ENCODE data around the gene EFNA4. TPM values are rescaled to one million over a fixed set of nuclear protein-coding genes. Genes with fewer than 3 reads are reported as not detected.
A peak's percentile ranks its signal among the peaks of the same experiment; 100 is the strongest.

The EFNA4 gene
- total and polyA plus RNA-seq, 3 experiments from 2014 or later = 3.0 to 3.7 (median 3.4) TPM

GRCh38 chr1:155083052-155083541 is 19.6 kb downstream of the EFNA4 start:
- H3K27me3 ChIP-seq (ENCODE audit: insufficient read depth, low read length, poor library complexity, severe bottlenecking) = peaks cover 43% of the 10 kb centered on the region
- DNase-seq = no peak
- no peaks in the 10 kb centered on the region for H3K9me3 ChIP-seq (ENCODE audit: low read length)
- CTCF ChIA-PET = interaction anchor here (2.5 to 4.8 kb wide), 4 partner anchors 8 to 38 kb away, joined by 14 to 107 read pairs (median 43); partner anchors contain the start of gene EFNA4
- peaks cover 0 to 5% (median 2%) of the 10 kb centered on the region in 3 donors for H3K36me3 Mint-ChIP-seq
- peak overlapping the region in 2 of 7 donors; percentile 50 to 65 for H3K4me3 Mint-ChIP-seq
- peaks cover 41 to 65% (median 45%) of the 10 kb centered on the region in 3 donors for H3K4me1 Mint-ChIP-seq
- H3K36me3 ChIP-seq (ENCODE audit: insufficient read depth, low read length) = no peaks in the 10 kb centered on the region
- peaks cover 39 to 44% of the 10 kb centered on the region in 2 donors for H3K27me3 Mint-ChIP-seq
- POLR2A ChIA-PET = interaction anchor here (0.7 kb wide), 1 partner anchor 21 kb away, joined by 3 read pairs; no protein-coding TSS in a partner anchor
- H3K27ac ChIP-seq (ENCODE audit: low read depth, low read length) = no peak overlapping the region
- peaks cover 0 to 2% (median 0%) of the 10 kb centered on the region in 5 donors for H3K9me3 Mint-ChIP-seq
- peaks cover 72% of the 10 kb centered on the region for H3K4me1 ChIP-seq (ENCODE audit: insufficient read depth, low read length)
- H3K27ac Mint-ChIP-seq = no peak overlapping the region
- no peak overlapping the region for H3K4me3 ChIP-seq (ENCODE audit: low read length)

DNA sequence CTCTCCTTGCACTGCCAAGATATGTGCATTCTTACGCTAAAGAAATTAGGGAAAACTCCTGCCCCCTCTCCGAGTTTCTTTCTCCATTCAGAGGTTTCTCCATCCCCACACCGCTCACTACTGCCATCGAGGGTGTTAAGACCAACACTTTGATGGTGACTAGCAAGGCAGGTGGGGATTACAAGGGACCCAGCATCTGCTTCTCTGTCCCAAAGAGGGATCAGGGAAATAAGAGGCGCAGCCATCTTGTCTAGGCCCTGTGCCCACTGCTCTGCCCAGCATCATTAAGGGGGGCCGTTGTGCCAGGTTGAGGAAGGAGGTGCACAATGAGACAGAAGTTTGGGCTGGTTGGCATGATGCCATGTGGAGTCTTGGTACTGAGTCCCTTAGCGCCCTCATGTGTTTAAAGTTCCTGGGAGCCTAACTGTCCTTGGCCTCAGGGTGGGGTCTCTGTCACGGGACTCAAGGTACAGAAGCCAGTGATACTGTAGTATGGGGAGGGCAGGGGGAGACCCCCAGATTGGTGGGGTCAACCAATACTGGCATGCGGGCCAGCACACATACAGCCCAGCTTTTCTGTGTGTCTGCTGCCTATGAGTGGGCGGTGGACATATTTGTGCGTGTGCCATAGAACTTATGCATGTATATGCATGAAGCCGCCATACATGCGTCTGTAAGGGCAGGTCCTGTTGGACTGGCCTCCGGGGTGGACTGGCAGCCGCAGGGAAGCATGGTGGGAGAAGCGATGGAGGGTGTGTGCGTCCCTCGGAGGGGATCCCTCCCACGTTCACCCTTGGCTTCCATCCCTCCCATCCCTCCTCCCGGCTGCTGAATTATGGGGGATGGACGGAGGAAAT is 20.6 kb downstream of the EFNA4 start:
- Histone ChIP-seq H3K36me3 (ENCODE audit: insufficient read depth, low read length) (no peaks in the 10 kb centered on the region), H3K27ac (ENCODE audit: low read depth, low read length) (no peak overlapping the region), H3K27me3 (ENCODE audit: insufficient read depth, low read length, poor library complexity, severe bottlenecking) (peaks cover 43% of the 10 kb centered on the region), H3K4me3 (ENCODE audit: low read length) (peak overlapping the region; percentile 99), H3K4me1 (ENCODE audit: insufficient read depth, low read length) (peaks cover 65% of the 10 kb centered on the region), H3K9me3 (ENCODE audit: low read length) (no peaks in the 10 kb centered on the region)
- DNase-seq = peak in 1 of 5 donors; percentile 58
- Mint-ChIP-seq H3K36me3 (peaks cover 0 to 5% (median 2%) of the 10 kb centered on the region in 3 donors), H3K27ac (peak overlapping the region in 6 of 8 donors; percentile 17 to 97 (median 82)), H3K4me3 (peak overlapping the region; percentile 86 to 98 (median 92)), H3K9me3 (peaks cover 0 to 2% (median 0%) of the 10 kb centered on the region in 5 donors), H3K4me1 (peaks cover 41 to 59% (median 44%) of the 10 kb centered on the region in 3 donors), H3K27me3 (peaks cover 39 to 44% of the 10 kb centered on the region in 2 donors)
- POLR2A ChIA-PET = interaction anchor here (1.0 to 2.2 kb wide), 6 partner anchors 13 to 110 kb away, joined by 3 to 15 read pairs (median 4); partner anchors contain the start of gene EFNA4
- CTCF ChIA-PET = interaction anchor here (0.8 to 4.8 kb wide), 25 partner anchors 8 to 525 kb away, joined by 3 to 107 read pairs (median 5); partner anchors contain the start of genes ADAM15, DPM3, EFNA4 and FLAD1

GRCh38 chr1:155084722-155085503 is 21.4 kb downstream of the EFNA4 start:
- Mint-ChIP-seq H3K36me3 (peaks cover 0 to 5% (median 2%) of the 10 kb centered on the region in 3 donors), H3K9me3 (peaks cover 0 to 2% (median 0%) of the 10 kb centered on the region in 5 donors), H3K27ac (peak overlapping the region; percentile 80 to 97 (median 94)), H3K27me3 (peaks cover 34 to 36% of the 10 kb centered on the region in 2 donors), H3K4me3 (peak overlapping the region; percentile 86 to 98 (median 92)), H3K4me1 (peaks cover 33 to 51% (median 36%) of the 10 kb centered on the region in 3 donors)
- POLR2A ChIA-PET = interaction anchor here (0.6 to 2.2 kb wide), 11 partner anchors 14 to 1274 kb away, joined by 3 to 15 read pairs (median 4); partner anchors contain the start of genes EFNA4 and KRTCAP2
- no peaks in the 10 kb centered on the region for H3K36me3 ChIP-seq (ENCODE audit: insufficient read depth, low read length)
- peak overlapping the region; percentile 71 for H3K27ac ChIP-seq (ENCODE audit: low read depth, low read length)
- peak overlapping the region; percentile 99 for H3K4me3 ChIP-seq (ENCODE audit: low read length)
- DNase-seq = peak; percentile 86 to 95 (median 90)
- H3K9me3 ChIP-seq (ENCODE audit: low read length) = no peaks in the 10 kb centered on the region
- peaks cover 57% of the 10 kb centered on the region for H3K4me1 ChIP-seq (ENCODE audit: insufficient read depth, low read length)
- H3K27me3 ChIP-seq (ENCODE audit: insufficient read depth, low read length, poor library complexity, severe bottlenecking) = peaks cover 40% of the 10 kb centered on the region
- CTCF ChIA-PET = interaction anchor here (0.6 to 4.8 kb wide), 44 partner anchors 8 to 525 kb away, joined by 3 to 107 read pairs (median 4); partner anchors contain the start of genes ADAM15, DPM3, EFNA4 and FLAD1

GRCh38 chr1:155085504-155086127 is 22.1 kb downstream of the EFNA4 start:
- DNase-seq = peak; percentile 59 to 86 (median 73)
- ChIA-PET CTCF (interaction anchor here (0.6 to 4.8 kb wide), 37 partner anchors 9 to 526 kb away, joined by 3 to 107 read pairs (median 4); partner anchors contain the start of genes ADAM15, DPM3, EFNA4 and FLAD1), POLR2A (interaction anchor here (0.6 to 2.2 kb wide), 11 partner anchors 15 to 1275 kb away, joined by 3 to 15 read pairs (median 4); partner anchors contain the start of genes EFNA4, FLAD1 and KRTCAP2)
- Mint-ChIP-seq H3K36me3 (peaks cover 0 to 5% (median 2%) of the 10 kb centered on the region in 3 donors), H3K4me3 (peak overlapping the region; percentile 86 to 98 (median 92)), H3K9me3 (peaks cover 0 to 2% (median 0%) of the 10 kb centered on the region in 5 donors), H3K27ac (peak overlapping the region; percentile 80 to 97 (median 94)), H3K4me1 (peaks cover 32 to 45% (median 34%) of the 10 kb centered on the region in 3 donors), H3K27me3 (peaks cover 34 to 36% of the 10 kb centered on the region in 2 donors)
- Histone ChIP-seq H3K4me3 (ENCODE audit: low read length) (peak overlapping the region; percentile 99), H3K9me3 (ENCODE audit: low read length) (no peaks in the 10 kb centered on the region), H3K36me3 (ENCODE audit: insufficient read depth, low read length) (no peaks in the 10 kb centered on the region), H3K27ac (ENCODE audit: low read depth, low read length) (peak overlapping the region; percentile 71), H3K27me3 (ENCODE audit: insufficient read depth, low read length, poor library complexity, severe bottlenecking) (peaks cover 37% of the 10 kb centered on the region), H3K4me1 (ENCODE audit: insufficient read depth, low read length) (peaks cover 50% of the 10 kb centered on the region)

- H3K27me3 ChIP-seq (ENCODE audit: insufficient read depth, low read length, poor library complexity, severe bottlenecking) = peaks cover 31% of the 10 kb centered on the region
- no peak overlapping the region for H3K27ac ChIP-seq (ENCODE audit: low read depth, low read length)
- peak overlapping the region in 2 of 8 donors; percentile 61 to 85 for H3K27ac Mint-ChIP-seq
- no peaks in the 10 kb centered on the region for H3K9me3 ChIP-seq (ENCODE audit: low read length)
- CTCF ChIA-PET = interaction anchor here (0.6 to 4.8 kb wide), 15 partner anchors 9 to 165 kb away, joined by 3 to 107 read pairs (median 9); partner anchors contain the start of genes ADAM15, EFNA4 and KRTCAP2
- H3K4me3 Mint-ChIP-seq = peak overlapping the region; percentile 23 to 89 (median 68)
- DNase-seq = peak; percentile 74 to 87 (median 76)
- peaks cover 0 to 2% (median 0%) of the 10 kb centered on the region in 5 donors for H3K9me3 Mint-ChIP-seq
- H3K4me1 Mint-ChIP-seq = peaks cover 29 to 42% (median 34%) of the 10 kb centered on the region in 3 donors
- no peaks in the 10 kb centered on the region for H3K36me3 ChIP-seq (ENCODE audit: insufficient read depth, low read length)
- no peak overlapping the region for H3K4me3 ChIP-seq (ENCODE audit: low read length)
- H3K4me1 ChIP-seq (ENCODE audit: insufficient read depth, low read length) = peaks cover 46% of the 10 kb centered on the region
- peaks cover 31 to 32% of the 10 kb centered on the region in 2 donors for H3K27me3 Mint-ChIP-seq
- POLR2A ChIA-PET = interaction anchor here (0.7 to 2.2 kb wide), 2 partner anchors 22 to 103 kb away, joined by 4 to 15 read pairs; partner anchors contain the start of genes EFNA4 and FLAD1
- H3K36me3 Mint-ChIP-seq = peaks cover 0 to 5% (median 2%) of the 10 kb centered on the region in 3 donors
Observed at GRCh38 chr1:155086128-155086741, 22.7 kb downstream of the EFNA4 start.

- H3K9me3 ChIP-seq (ENCODE audit: low read length) = no peaks in the 10 kb centered on the region
- H3K27me3 ChIP-seq (ENCODE audit: insufficient read depth, low read length, poor library complexity, severe bottlenecking) = peaks cover 25% of the 10 kb centered on the region
- H3K4me3 ChIP-seq (ENCODE audit: low read length) = no peak overlapping the region
- H3K4me1 ChIP-seq (ENCODE audit: insufficient read depth, low read length) = peaks cover 44% of the 10 kb centered on the region
- Mint-ChIP-seq H3K9me3 (no peaks in the 10 kb centered on the region), H3K36me3 (peaks cover 0 to 5% (median 0%) of the 10 kb centered on the region in 3 donors), H3K4me3 (peak overlapping the region in 2 of 7 donors; percentile 28 to 82), H3K4me1 (peaks cover 28 to 40% (median 30%) of the 10 kb centered on the region in 3 donors), H3K27me3 (peaks cover 25 to 26% of the 10 kb centered on the region in 2 donors), H3K27ac (peak overlapping the region in 2 of 8 donors; percentile 73 to 79)
- no peak overlapping the region for H3K27ac ChIP-seq (ENCODE audit: low read depth, low read length)
- ChIA-PET POLR2A (interaction anchor here (0.6 kb wide), 1 partner anchor 186 kb away, joined by 3 read pairs; the partner anchor contains the start of gene CLK2), CTCF (interaction anchor here (0.6 to 4.8 kb wide), 9 partner anchors 8 to 88 kb away, joined by 3 to 107 read pairs (median 39); partner anchors contain the start of genes EFNA4 and KRTCAP2)
- DNase-seq = no peak
- H3K36me3 ChIP-seq (ENCODE audit: insufficient read depth, low read length) = no peaks in the 10 kb centered on the region
Observed at GRCh38 chr1:155086856-155087535, 23.5 kb downstream of the EFNA4 start.

All from CD8-positive, alpha-beta memory T cell (primary cell).